SK-N-SH (cell line): ENCODE data around the gene TSPAN13.

Experiments used
- ELF1 ChIP-seq: IDR thresholded peaks from 2 replicates; pipeline ENCODE4 v1.4.0; 2012
- FOXM1 ChIP-seq: IDR thresholded peaks from 2 replicates; pipeline ENCODE4 v1.4.0; 2012; ENCODE audit warnings: low read depth, mild to moderate bottlenecking
- GATA2 ChIP-seq: sonication (generic); formaldehyde crosslinking; IDR thresholded peaks from 2 replicates; pipeline ENCODE4 v1.5.0; 2020; ENCODE audit warnings: mild to moderate bottlenecking, missing genetic modification reagents
- TF ChIP-seq, protein P1 (sequence below): fragments of 200-600 bp; sonication (generic); IDR thresholded peaks from 2 replicates; pipeline ENCODE4 v1.6.1; 2017; ENCODE audit warnings: antibody characterized with exemption, mild to moderate bottlenecking, moderate library complexity

DNA sequence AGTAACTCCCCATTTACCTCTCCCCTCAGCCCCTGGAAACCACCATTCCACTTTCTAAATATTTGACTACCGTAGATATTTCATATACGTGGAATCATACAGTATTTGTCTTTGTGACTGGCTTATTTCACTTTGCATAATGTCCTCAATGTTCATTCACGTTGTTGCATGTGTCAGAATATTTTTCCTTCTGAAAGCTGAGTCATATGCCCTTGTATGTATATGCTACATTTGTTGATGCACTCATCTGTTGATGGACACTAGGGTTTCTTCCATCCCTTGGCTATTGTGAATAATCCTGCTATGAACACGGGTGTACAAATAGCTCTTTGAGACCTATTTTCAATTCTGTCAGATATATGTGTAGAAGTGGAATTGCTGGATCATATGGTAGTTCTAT is 25.8 kb upstream of the TSPAN13 start:
- TF ChIP-seq ELF1 (no peak), GATA2 (CRISPR knock-in tag) (no peak), FOXM1 (no peak)
- TF ChIP-seq, protein P1, sequence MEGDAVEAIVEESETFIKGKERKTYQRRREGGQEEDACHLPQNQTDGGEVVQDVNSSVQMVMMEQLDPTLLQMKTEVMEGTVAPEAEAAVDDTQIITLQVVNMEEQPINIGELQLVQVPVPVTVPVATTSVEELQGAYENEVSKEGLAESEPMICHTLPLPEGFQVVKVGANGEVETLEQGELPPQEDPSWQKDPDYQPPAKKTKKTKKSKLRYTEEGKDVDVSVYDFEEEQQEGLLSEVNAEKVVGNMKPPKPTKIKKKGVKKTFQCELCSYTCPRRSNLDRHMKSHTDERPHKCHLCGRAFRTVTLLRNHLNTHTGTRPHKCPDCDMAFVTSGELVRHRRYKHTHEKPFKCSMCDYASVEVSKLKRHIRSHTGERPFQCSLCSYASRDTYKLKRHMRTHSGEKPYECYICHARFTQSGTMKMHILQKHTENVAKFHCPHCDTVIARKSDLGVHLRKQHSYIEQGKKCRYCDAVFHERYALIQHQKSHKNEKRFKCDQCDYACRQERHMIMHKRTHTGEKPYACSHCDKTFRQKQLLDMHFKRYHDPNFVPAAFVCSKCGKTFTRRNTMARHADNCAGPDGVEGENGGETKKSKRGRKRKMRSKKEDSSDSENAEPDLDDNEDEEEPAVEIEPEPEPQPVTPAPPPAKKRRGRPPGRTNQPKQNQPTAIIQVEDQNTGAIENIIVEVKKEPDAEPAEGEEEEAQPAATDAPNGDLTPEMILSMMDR = no peak
